Activated naive CD8-positive, alpha-beta T cell (primary cell): ENCODE results near the gene ARSA.
"Not testable (repeated sequence)": the region's sequence is repeated elsewhere in the genome, so short reads cannot be mapped to it uniquely, and the experiment has no call there.

Source experiments
- H3K27ac Mint-ChIP-seq: one replicate; pipeline ENCODE4 v1.8.0; 2021; ENCODE audit warnings: mixed read lengths
- H3K27me3 Mint-ChIP-seq: one replicate; pipeline ENCODE4 v1.8.0; 2021; ENCODE audit warnings: mixed read lengths
- H3K36me3 Mint-ChIP-seq: one replicate; pipeline ENCODE4 v1.8.0; 2021; ENCODE audit warnings: mixed read lengths
- H3K4me1 Mint-ChIP-seq: one replicate; pipeline ENCODE4 v1.8.0; 2021; ENCODE audit warnings: low read depth, mixed read lengths
- H3K4me3 Mint-ChIP-seq: one replicate; pipeline ENCODE4 v1.8.0; 2021; ENCODE audit warnings: mild to moderate bottlenecking, mixed read lengths
- H3K9me3 Mint-ChIP-seq: one replicate; pipeline ENCODE4 v1.8.0; 2021; ENCODE audit warnings: low read depth, mixed read lengths

ARSA gene

DNA sequence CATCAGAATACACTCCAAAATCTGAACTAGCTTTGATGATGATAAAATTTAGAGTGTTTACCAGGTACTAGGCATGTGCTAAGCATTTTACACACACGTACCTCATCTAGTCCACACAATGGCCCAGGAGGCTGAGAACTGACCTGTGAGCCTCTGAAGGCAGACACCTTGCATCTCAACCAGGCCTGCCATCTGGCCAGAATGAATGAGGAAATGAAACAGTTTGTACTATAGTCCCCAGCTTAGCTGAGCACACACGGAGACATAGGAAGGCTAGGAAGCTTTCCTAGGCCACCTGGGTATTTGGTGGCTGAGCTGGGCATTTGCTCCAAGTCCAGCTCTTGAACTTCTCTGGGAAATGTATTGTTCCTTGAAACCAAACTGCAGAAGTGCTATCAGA, 37.8 kb upstream of the ARSA start:
- no peaks in the 10 kb centered on the region for H3K36me3 Mint-ChIP-seq
- no peaks in the 10 kb centered on the region for H3K4me1 Mint-ChIP-seq
- H3K27ac Mint-ChIP-seq = no peak overlapping the region
- no peak overlapping the region for H3K4me3 Mint-ChIP-seq
- H3K9me3 Mint-ChIP-seq = no peaks in the 10 kb centered on the region
- H3K27me3 Mint-ChIP-seq = peaks cover 5% of the 10 kb centered on the region

DNA sequence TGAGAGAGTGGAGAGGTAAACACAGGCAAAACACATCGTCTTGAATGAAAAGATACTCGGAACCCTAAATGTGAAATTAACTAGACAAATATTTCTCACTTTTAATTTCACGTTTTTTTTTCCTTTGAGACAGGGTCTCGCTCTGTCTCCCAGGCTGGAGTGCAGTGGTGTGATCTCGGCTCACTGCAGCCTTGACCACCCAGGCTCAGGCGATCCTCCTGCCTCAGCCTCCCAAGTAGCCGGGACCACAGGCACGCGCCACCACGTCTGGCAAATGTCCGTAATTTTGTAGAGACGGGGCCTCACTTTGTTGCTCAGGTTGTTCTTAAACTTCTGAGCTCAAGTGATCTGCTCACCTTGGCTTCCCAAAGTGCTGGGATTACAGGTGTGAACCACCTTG, 37.3 kb upstream of the ARSA start:
- no peaks in the 10 kb centered on the region for H3K9me3 Mint-ChIP-seq
- H3K27me3 Mint-ChIP-seq = peaks cover 7% of the 10 kb centered on the region

DNA sequence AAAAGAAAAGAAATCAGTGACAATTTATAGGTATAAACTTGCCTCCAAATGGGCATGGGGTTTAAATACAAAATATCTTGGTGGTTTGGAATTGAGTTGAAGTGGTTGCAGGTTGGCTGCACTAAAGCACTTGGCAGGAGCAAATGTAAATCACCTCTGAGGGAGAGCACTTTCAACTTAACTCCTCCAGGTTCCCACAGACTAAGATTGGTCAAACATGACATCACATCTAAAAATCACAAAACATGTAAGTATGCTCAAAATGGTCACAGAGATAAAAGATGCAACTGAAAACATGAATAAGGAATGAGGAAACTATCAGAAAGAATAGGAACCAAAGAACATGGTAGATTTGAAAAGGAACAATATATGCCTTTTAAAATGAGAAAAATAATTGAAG, 32.4 kb upstream of the ARSA start:
- Mint-ChIP-seq H3K4me3 (no peak overlapping the region), H3K4me1 (no peaks in the 10 kb centered on the region), H3K27me3 (peaks cover 7% of the 10 kb centered on the region), H3K9me3 (no peaks in the 10 kb centered on the region), H3K27ac (no peak overlapping the region), H3K36me3 (peaks cover 2% of the 10 kb centered on the region)

More for the DNA sequence above, 37.3 kb upstream of the ARSA start:
- H3K4me3 Mint-ChIP-seq = no peak overlapping the region
- no peak overlapping the region for H3K27ac Mint-ChIP-seq
- H3K36me3 Mint-ChIP-seq = peaks cover 2% of the 10 kb centered on the region
- no peaks in the 10 kb centered on the region for H3K4me1 Mint-ChIP-seq

DNA sequence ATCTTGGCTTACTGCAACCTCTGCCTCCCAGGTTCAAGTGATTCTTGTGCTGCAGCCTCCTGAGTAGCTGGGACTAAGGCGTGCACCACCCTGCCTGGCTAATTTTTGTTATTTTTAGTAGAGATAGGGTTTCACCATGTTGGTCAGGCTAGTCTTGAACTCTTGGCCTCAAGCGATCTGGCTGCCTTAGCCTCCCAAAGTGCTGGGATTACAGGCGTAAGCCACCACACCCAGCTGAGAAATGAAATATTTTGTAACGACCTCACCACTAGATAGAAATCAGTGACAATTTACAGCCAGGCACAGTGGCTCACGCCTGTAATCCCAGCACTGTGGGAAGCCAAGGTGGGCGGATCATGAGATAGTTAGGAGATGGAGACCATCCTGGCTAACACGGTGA, 31.8 kb upstream of the ARSA start:
- H3K4me3 Mint-ChIP-seq, H3K27me3 Mint-ChIP-seq: not testable (repeated sequence)

DNA sequence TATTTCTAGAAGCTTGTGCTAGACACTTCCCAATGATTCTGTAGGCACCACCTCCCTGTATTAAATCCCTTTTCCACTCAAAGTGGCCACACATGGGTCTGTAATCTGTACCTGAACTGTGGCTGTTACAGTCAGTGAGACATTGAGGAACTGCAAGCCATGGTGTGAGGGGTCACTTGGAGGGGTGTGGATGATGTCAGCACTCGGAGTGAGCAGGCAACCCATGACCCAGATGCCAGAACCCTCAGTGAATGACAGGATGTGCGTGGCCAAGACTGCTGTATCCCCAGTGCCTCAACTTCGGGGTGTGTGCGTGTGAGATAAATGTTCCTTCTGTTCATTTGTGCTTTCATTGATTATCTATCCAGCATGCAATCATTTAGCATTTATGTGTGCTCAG, 30.0 kb upstream of the ARSA start:
- no peak overlapping the region for H3K4me3 Mint-ChIP-seq
- no peaks in the 10 kb centered on the region for H3K9me3 Mint-ChIP-seq
- H3K27ac Mint-ChIP-seq = no peak overlapping the region
- H3K4me1 Mint-ChIP-seq = no peaks in the 10 kb centered on the region
- H3K27me3 Mint-ChIP-seq = peaks cover 5% of the 10 kb centered on the region
- H3K36me3 Mint-ChIP-seq = peaks cover 2% of the 10 kb centered on the region

More for the DNA sequence above, 31.8 kb upstream of the ARSA start:
- not testable (repeated sequence) for H3K36me3 Mint-ChIP-seq, H3K9me3 Mint-ChIP-seq, H3K4me1 Mint-ChIP-seq, H3K27ac Mint-ChIP-seq

DNA sequence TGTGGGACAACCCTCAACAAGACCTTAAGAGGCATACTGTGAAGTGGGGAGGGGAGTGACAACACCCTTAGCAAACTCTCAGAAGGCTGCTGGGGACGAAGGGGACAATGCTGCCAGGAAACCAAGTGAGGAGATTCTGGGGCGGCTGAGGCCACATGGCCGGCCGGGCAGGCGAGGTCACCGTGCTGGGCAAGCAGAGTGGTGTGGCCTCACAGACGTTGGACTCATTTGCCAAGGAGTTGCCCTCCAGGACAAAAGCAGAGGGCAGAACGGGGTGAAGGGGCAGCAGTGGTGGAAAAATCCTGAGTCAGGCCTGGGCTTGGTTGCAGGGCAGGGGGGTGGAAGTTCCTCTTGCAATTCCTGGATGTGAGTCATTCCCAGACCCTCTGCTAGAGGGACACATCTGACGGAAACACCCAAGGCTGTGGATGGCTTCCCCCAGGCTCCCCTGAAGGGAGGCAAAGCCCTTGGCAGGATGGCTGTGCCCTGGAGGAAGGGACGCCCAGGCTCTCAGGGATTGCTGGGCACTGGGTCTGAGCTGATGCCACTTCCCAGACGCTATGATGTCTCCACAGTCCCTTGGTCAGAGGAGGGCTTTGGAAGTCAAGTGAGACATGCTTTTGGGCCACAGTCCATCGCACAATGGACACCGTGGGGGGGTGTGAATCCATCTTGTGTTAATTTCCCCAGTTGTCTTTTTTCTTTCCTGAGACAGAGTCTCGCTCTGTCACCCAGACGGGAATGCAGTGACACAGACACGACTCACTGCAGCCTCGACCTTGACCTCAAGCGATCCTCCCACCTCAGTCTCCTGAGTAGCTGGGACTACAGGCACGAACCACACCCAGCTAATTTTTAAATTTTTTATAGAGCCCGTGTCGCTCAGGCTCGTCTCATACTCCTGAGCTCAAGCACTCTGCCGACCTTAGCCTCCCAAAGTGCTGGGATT, 28.4 kb upstream of the ARSA start:
- Mint-ChIP-seq H3K4me3 (no peak overlapping the region), H3K36me3 (peaks cover 2% of the 10 kb centered on the region), H3K9me3 (no peaks in the 10 kb centered on the region), H3K27me3 (peaks cover 5% of the 10 kb centered on the region), H3K27ac (no peak overlapping the region), H3K4me1 (no peaks in the 10 kb centered on the region)

DNA sequence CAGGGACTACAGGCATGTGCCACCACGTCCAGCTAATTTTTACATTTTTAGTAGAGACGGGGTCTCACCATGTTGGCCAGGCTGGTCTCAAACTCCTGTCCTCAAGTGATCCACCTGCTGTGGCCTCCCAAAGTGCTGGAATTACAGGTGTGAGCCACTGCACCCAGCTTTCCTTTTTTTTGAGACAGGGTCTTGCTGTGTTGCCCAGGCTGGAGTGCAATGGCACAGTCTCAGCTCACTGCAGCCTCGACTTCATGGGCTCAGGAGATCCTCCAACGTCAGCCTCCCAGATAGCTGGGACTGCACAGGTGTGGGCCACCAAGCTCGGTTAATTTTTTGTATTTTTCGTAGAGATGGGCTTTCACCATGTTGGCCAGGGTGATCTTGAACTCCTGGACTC, 26.7 kb upstream of the ARSA start:
- H3K27ac Mint-ChIP-seq, H3K36me3 Mint-ChIP-seq, H3K4me1 Mint-ChIP-seq, H3K9me3 Mint-ChIP-seq, H3K4me3 Mint-ChIP-seq, H3K27me3 Mint-ChIP-seq: not testable (repeated sequence)

DNA sequence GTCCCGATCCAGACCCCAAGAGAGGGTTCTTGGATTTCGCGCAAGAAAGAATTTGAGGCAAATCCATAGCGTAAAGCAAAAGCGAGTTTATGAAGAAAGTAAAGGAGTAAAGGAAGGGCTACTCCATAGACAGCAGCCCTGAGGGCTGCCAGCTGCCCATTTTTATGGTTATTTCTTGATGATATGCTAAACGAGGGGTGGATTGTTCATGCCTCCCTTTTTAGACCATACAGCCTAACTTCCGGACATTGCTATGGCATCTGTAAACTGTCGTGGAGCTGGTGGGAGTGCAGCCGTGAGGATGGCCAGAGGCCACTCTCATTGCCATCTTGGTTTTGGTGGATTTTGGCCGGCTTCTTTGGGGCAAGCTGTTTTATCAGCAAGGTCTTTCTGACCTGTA, 25.3 kb upstream of the ARSA start:
- no peak overlapping the region for H3K27ac Mint-ChIP-seq
- H3K36me3 Mint-ChIP-seq = no peaks in the 10 kb centered on the region
- no peaks in the 10 kb centered on the region for H3K9me3 Mint-ChIP-seq
- no peak overlapping the region for H3K4me3 Mint-ChIP-seq
- no peaks in the 10 kb centered on the region for H3K4me1 Mint-ChIP-seq
- H3K27me3 Mint-ChIP-seq = peaks cover 3% of the 10 kb centered on the region

DNA sequence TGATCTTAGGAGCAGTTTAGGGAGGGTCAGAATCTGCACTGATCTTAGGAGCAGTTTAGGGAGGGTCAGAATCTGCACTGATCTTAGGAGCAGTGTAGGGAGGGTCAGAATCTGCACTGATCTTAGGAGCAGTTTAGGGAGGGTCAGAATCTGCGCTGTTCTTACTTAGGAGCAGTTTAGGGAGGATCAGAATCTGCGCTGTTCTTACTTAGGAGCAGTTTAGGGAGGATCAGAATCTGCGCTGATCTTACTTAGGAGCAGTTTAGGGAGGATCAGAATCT, 15.8 kb upstream of the ARSA start:
- not testable (repeated sequence) for H3K36me3 Mint-ChIP-seq, H3K27ac Mint-ChIP-seq, H3K4me1 Mint-ChIP-seq, H3K27me3 Mint-ChIP-seq, H3K4me3 Mint-ChIP-seq, H3K9me3 Mint-ChIP-seq

DNA sequence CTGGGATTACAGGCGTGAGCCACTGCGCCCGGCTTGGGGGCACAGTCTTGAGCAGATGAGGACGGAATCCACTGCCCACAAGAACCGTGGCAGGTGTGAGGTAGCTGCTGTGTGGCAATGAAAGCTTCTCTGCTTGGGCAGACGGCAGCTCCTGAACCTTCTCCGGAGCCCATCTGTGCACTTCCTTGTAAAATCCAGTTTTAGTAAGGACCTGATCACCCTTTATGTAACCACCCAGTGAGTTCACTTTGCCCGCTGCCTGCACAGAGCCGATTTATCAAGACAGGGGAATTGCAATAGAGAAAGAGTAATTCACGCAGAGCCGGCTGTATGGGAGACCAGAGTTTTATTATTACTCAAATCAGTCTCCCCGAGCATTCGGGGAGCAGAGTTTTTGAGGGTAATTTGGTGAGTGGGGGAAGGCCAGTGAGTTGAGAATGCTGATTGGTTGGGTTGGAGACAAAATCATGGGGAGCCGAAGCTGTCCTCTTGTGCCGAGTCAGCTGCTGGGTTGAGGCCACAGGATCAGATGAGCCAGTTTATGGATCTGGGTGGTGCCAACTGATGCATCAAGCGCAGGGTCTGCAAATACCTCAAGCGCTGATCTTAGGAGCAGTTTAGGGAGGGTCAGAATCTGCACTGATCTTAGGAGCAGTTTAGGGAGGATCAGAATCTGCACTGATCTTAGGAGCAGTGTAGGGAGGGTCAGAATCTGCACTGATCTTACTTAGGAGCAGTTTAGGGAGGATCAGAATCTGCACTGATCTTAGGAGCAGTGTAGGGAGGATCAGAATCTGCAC, 15.3 kb upstream of the ARSA start:
- H3K36me3 Mint-ChIP-seq, H3K4me1 Mint-ChIP-seq, H3K9me3 Mint-ChIP-seq, H3K27me3 Mint-ChIP-seq, H3K27ac Mint-ChIP-seq, H3K4me3 Mint-ChIP-seq: not testable (repeated sequence)

DNA sequence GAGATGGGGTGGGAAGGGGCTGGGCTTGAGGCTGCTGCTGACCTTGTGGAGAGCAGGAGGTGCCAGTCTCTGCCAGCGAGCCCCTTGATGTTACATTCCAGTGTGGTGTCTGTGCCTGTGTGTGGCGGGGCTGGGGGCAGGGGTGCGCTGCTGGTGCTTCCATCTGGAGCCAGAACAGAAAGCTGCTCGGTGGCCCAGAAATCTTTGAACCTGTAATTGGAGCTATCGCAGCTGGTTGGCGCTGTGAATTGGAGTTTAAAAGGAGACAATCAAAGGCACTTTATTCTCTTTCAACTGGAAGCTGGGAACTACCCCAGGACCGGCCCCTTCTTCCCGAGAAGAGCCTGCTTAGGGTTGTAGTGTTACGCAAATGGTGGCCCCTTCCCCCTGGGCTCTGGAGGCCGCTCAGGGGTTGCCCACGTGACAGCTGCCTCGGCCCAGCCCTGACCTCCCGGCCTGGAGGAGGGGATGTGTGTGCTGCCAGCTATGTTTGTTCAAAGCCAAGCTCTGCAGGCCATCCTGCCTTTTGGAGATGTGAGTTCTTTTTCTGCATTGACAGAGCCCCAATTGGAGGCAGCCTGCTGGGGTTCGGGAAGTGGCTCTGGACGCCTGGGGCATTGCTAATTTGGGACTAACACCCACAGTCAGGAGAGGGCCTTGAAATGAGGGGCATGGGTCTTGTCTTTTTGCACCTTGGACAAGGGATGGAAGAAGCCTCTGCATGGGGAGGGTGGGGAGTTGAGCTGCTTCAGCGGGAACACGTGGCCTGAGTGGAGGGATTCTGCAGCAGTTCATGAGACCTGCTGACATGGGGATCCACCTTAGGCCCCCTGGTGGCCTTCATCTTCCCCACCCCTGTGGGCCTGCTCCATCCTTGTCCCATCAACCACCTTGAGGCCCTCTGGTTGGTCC, 14.0 kb upstream of the ARSA start:
- Mint-ChIP-seq H3K4me1 (no peaks in the 10 kb centered on the region), H3K27me3 (peaks cover 7% of the 10 kb centered on the region), H3K27ac (no peak overlapping the region), H3K4me3 (no peak overlapping the region), H3K9me3 (no peaks in the 10 kb centered on the region), H3K36me3 (no peaks in the 10 kb centered on the region)

DNA sequence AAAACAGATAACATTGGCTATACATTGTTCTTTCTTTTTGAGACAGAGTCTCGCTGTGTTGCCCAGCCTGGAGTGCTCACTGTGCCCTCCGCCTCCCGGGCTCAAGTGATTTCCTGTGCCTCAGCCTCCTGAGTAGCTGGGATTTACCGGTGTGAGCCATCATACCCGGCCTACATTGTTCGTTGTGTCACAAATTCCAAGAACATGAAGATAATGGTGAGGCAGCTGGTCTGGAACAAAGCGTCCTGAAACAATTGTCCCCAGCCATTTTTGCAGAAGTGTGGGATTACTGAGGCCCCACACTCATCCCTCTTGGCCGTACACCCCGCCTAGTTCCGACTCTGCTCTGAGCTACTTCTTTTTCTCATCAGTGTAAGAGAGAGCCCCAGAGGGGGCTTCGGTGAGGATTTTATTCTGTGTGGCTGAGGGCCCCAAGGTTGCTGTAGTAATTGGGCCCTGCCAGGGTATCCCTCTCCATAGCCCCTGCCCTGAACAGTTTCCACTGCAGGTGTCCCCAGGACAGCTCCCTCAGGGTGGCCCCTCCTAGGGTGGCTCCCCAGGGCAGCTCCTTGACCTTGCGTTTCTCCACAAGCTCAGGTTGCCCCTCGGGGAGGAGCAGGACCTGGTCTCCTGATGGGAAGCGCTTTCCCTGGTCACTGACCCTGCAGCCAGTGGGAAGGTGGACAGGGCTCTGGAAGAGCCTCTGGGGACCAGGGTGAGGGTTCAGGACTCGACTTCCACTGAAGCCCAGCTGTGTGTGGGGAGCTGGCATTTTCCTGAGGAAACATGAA, 13.1 kb upstream of the ARSA start:
- Mint-ChIP-seq H3K4me1 (no peaks in the 10 kb centered on the region), H3K4me3 (no peak overlapping the region), H3K27ac (no peak overlapping the region), H3K9me3 (no peaks in the 10 kb centered on the region), H3K36me3 (no peaks in the 10 kb centered on the region), H3K27me3 (peaks cover 4% of the 10 kb centered on the region)

DNA sequence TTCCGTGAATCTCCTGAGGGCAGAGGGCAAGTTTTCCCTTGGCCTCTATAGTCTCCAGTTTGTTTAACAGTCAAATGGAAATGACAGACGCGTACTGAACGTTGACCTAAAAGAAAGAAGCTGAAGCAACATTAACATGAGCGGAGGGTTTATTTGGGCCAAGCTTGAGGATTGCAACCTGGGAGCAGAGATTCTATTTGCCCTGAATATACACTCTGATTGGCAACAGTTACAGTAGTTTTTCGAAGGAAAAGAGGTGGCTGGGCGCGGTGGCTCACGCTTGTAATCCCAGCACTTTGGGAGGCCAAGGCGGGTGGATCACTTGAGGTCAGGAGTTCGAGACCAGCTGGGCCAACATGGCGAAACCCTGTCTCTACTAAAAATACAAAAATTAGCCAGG, 12.3 kb upstream of the ARSA start:
- H3K27me3 Mint-ChIP-seq, H3K9me3 Mint-ChIP-seq, H3K4me3 Mint-ChIP-seq, H3K27ac Mint-ChIP-seq, H3K36me3 Mint-ChIP-seq, H3K4me1 Mint-ChIP-seq: not testable (repeated sequence)

DNA sequence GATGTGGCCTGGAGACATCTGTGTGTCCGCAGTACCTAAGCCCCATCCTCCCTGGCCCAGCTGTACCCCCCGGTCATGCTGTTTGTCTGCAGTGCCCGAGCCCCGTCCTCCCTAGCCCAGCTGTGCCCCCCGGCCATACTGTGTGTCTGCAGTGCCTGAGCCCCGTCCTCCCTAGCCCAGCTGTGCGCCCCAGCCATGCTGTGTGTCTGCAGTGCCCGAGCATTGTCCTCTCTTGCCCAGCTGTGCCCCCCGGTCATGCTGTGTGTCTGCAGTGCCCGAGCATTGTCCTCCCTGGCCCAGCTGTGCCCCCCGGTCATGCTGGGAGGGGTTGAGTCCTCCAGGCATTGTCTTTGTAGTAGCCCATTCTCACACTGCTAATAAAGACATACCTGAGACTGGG, 7.6 kb upstream of the ARSA start:
- Mint-ChIP-seq H3K4me1 (no peaks in the 10 kb centered on the region), H3K9me3 (no peaks in the 10 kb centered on the region), H3K27ac (no peak overlapping the region), H3K36me3 (no peaks in the 10 kb centered on the region), H3K4me3 (no peak overlapping the region), H3K27me3 (no peaks in the 10 kb centered on the region)
